IPS-20b (cell line): ENCODE data around the gene EFEMP1.

Experiments used
- H3K27ac ChIP-seq: one replicate; pipeline ENCODE4 v1.5.1; 2013; ENCODE audit warnings: low read length
- H3K27me3 ChIP-seq: 2 replicates; pipeline ENCODE4 v1.6.1; 2013; ENCODE audit warnings: mild to moderate bottlenecking, low read length, inconsistent platforms; ENCODE audit not compliant: insufficient read depth
- H3K36me3 ChIP-seq: 2 replicates; pipeline ENCODE4 v1.6.1; 2013; ENCODE audit warnings: low read depth, mild to moderate bottlenecking, inconsistent platforms, low read length, moderate library complexity; ENCODE audit not compliant: insufficient read depth
- H3K4me1 ChIP-seq: 2 replicates; pipeline ENCODE4 v1.6.1; 2013; ENCODE audit warnings: mild to moderate bottlenecking, control low read depth, inconsistent platforms, low read length, moderate library complexity; ENCODE audit not compliant: insufficient read depth
- H3K4me3 ChIP-seq: 2 replicates; pipeline ENCODE4 v1.5.1; 2013; ENCODE audit warnings: mild to moderate bottlenecking, low read length, inconsistent platforms
- H3K9ac ChIP-seq: 2 replicates; pipeline ENCODE4 v1.6.1; 2013; ENCODE audit warnings: low read depth, mild to moderate bottlenecking, inconsistent platforms, low read length, moderate library complexity
- H3K9me3 ChIP-seq: 2 replicates; pipeline ENCODE4 v1.6.1; 2013; ENCODE audit warnings: mild to moderate bottlenecking, low read depth, low read length, inconsistent platforms; ENCODE audit not compliant: insufficient read depth

EFEMP1 gene, protein sequence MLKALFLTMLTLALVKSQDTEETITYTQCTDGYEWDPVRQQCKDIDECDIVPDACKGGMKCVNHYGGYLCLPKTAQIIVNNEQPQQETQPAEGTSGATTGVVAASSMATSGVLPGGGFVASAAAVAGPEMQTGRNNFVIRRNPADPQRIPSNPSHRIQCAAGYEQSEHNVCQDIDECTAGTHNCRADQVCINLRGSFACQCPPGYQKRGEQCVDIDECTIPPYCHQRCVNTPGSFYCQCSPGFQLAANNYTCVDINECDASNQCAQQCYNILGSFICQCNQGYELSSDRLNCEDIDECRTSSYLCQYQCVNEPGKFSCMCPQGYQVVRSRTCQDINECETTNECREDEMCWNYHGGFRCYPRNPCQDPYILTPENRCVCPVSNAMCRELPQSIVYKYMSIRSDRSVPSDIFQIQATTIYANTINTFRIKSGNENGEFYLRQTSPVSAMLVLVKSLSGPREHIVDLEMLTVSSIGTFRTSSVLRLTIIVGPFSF

DNA sequence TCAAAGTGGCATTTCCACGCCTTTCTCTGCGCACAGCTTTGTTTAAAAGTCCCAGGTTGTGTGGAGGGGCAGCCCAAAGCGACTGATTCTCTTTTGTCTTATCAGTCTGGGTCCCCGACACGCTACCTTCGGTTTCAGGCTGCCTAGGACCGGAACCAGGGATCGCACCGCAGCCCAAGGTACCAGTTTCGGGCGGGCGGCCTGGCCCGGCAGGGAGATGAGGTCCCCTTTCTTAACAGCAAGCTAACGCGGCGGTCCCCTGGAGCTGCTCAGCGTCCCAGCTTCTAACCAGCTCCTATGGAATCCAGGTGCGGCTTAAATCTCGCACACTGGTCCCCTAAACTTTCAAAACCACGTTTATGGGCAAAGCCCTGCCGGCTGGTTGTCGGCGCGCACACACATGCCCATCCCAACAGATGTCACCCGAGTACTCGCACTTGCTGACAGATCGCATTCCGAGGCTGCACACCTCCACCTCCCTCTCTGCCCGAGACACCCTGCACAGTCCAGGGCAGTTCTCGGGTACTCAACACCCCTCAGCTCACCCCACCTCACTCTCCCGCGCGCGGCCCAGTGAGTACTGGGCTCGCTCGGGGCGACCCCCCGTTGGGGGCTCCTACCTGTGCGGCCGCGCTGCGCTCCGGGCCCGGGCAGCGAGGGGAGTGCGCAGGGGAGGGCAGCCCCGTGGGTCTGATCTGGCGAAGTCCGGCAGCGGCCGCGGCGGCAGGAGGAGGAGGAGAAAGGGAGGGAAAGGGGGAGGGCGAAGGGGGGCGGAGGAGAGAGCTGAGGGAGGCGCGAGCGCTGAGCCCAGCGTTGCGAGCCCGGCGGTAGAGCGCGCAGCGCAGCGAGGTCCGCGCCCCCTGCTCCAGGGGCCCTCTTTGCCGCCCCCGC, at the start of gene EFEMP1:
Gene EFEMP1 (minus strand): TSS at position 692 of the 891 bp plus-strand sequence. CDS start 1,342 bp downstream, outside the sequence.
- no peak within 1 kb of the TSS for H3K27ac ChIP-seq
- H3K9me3 ChIP-seq = no peaks in the 10 kb centered on the region
- no peaks in the 10 kb centered on the region for H3K36me3 ChIP-seq
- peak within 1 kb of the TSS; percentile 79 for H3K4me3 ChIP-seq
- peaks cover 12% of the 10 kb centered on the region for H3K4me1 ChIP-seq
- H3K9ac ChIP-seq = peak within 1 kb of the TSS; percentile 46; the same call in 1 of the 2 replicates
- peaks cover 66% of the 10 kb centered on the region for H3K27me3 ChIP-seq

DNA sequence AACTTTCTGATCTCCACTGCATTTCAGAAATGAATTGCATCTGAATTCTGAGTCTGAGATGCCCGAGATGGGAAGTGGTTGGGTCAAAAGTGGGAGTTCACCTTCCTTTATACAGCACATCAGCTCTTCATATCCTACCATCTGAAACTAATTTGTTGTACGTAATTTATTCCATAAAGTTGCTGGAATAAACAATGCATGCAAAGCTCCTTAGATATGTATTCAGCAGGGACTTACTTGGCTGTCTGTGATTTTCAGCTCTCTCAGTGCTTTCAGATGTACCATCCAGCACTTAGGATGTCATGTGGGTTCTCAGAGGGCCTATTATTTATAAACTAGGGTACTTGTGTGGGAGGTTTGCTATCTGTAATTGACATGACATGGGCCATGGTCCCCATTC, 46.9 kb upstream of the EFEMP1 start:
- H3K27ac ChIP-seq = no peak overlapping the region
- no peaks in the 10 kb centered on the region for H3K4me1 ChIP-seq
- H3K4me3 ChIP-seq = no peak overlapping the region
- H3K36me3 ChIP-seq = no peaks in the 10 kb centered on the region
- no peak overlapping the region for H3K9ac ChIP-seq
- H3K27me3 ChIP-seq = no peaks in the 10 kb centered on the region
- no peaks in the 10 kb centered on the region for H3K9me3 ChIP-seq

DNA sequence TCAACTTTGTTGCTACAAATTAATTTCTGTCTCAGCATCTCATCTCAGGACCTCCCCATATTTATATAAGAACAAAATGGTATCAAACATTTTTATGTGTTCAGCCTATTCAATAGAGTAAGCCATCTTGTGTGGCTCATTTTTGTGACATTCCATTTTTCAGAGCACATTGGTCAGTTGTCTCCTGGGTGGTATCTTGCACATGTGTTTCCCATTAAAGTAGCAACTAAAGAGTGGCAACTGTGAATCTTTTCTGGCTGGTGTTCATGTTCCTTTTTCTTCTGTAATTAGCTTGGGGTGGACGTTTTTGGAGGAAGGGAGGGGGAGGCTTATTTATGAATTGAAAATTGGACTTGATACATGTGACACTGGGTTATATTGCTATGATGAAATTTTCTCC, 45.4 kb upstream of the EFEMP1 start:
- Histone ChIP-seq H3K4me1 (no peaks in the 10 kb centered on the region), H3K9me3 (no peaks in the 10 kb centered on the region), H3K36me3 (no peaks in the 10 kb centered on the region), H3K4me3 (no peak overlapping the region), H3K27me3 (no peaks in the 10 kb centered on the region), H3K27ac (no peak overlapping the region), H3K9ac (no peak overlapping the region)

DNA sequence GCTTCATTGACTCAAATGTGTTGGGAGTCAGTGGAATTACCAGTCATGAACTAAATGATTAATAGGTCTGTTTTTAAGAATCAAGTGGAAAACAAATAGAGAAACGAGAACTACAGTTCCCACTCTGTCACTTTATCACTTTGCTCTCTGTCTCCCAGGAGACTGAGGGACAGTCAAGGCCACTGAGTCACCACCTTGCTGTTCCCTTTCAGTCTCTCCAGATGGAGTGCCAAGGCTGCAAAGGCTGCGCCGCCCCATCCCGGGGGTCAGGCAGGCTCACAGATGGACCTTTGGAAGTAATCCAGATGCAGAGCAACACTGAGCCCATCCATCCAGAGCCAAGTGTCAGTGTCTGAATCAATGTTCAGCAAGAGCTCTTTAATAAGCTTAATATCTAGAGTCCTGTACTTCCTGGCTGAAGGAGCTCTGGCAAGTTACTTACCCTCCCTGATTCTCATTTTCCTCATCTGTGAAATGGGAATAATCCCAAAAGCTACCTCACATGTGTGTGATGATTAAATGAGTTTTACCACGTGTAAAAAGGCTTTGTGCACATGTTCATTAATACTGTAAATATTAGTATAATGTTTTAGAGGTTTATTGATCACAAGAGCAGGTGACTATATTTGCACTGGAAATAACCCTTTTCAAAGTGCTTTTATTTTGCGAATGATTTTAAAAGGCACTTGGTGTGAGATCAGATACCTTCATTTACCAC, 43.0 kb upstream of the EFEMP1 start:
- Histone ChIP-seq H3K27me3 (no peaks in the 10 kb centered on the region), H3K27ac (no peak overlapping the region), H3K9ac (no peak overlapping the region), H3K9me3 (no peaks in the 10 kb centered on the region), H3K4me1 (no peaks in the 10 kb centered on the region), H3K4me3 (no peak overlapping the region), H3K36me3 (no peaks in the 10 kb centered on the region)

DNA sequence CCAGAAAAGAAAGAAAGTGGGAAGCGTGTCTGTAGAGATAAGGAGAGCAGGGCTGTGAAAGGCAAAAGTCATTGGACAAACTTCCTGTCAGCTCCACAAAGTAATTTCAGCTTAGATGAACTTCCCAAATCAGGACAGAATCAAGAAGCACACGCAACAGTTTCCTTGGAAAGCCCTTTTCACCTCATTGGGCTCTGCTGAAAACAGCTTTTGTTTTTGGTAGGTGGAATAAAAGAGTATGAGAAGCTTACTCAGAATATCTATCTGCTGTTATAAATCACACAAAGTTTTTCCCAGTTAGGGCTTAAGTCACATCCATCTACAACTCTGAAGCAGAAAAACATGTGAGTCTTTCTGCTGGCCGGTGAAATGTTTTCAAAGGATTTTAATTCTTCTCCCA, 42.4 kb upstream of the EFEMP1 start:
- Histone ChIP-seq H3K9me3 (no peaks in the 10 kb centered on the region), H3K27me3 (no peaks in the 10 kb centered on the region), H3K36me3 (no peaks in the 10 kb centered on the region), H3K27ac (no peak overlapping the region), H3K4me1 (no peaks in the 10 kb centered on the region), H3K4me3 (no peak overlapping the region), H3K9ac (no peak overlapping the region)

DNA sequence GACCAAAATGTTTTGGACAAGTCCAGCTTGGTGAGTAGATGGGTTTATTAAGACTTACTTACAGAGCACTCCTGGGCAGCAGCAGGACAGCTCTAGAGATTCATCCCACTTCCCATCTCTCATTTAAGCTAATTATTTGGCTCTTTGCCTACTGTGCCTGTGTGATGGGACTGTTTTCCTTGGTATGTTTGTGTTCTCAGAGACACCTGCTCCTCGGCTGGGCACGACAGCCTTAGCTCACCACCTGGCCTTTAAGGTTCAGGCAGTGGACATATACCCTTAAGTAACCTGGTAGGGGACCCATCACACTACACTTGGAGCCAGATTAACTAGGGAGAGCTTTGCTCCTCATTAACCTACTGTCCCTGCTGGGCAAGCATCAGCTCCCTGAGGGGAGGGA, 41.7 kb upstream of the EFEMP1 start:
- Histone ChIP-seq H3K27ac (no peak overlapping the region), H3K9me3 (no peaks in the 10 kb centered on the region), H3K27me3 (no peaks in the 10 kb centered on the region), H3K4me3 (no peak overlapping the region), H3K4me1 (no peaks in the 10 kb centered on the region), H3K9ac (no peak overlapping the region), H3K36me3 (no peaks in the 10 kb centered on the region)

DNA sequence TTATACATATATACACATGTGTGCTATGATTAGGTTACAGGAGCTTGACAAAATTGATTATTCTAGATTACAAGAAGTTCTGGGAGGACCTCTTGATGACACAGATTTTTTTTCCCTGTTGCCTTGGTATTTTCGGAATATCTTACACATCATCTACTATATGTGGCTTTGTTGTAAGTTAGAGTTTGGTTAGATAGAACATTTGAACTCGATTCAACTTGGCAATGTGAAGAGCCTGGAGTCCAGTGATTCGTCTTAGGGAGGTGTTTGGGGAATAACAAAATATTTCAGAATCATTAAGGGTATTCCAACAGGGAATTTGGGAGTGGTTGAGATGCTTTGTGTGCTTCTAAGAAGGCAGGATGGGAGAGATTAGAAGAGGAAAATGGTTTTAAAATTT, 39.3 kb upstream of the EFEMP1 start:
- no peaks in the 10 kb centered on the region for H3K36me3 ChIP-seq

DNA sequence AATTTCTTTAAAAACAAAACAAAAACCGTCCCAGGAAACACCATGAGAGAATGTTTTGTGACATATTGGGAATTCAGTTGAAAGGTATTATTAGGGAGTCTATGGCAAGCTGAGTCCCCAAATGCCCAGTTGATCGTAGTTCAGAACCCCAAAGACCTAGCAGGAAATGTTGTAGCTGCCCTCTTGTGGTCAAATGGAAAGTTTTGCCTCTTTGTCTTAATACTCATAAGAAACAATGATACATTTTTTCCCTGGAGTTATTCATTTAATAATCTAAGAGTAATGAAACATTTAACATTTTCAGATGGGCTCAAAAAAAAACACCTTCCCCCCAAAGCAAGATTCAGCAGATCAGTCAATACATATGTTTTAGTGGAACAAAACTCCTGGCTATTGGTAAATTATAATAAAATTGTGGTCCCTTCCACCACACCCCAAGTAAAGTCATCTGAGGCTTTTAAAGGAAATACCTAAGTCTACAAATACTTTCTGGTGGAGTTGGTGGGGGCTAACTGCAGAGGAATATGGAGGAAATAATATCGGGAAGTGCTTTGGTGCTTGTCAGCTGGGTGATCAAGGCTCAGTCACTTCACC, 37.8 kb upstream of the EFEMP1 start:
- no peaks in the 10 kb centered on the region for H3K36me3 ChIP-seq
- no peaks in the 10 kb centered on the region for H3K9me3 ChIP-seq
- no peak overlapping the region for H3K9ac ChIP-seq
- H3K27me3 ChIP-seq = no peaks in the 10 kb centered on the region
- no peaks in the 10 kb centered on the region for H3K4me1 ChIP-seq
- no peak overlapping the region for H3K4me3 ChIP-seq
- H3K27ac ChIP-seq = no peak overlapping the region

More for the DNA sequence above, 39.3 kb upstream of the EFEMP1 start:
- no peak overlapping the region for H3K27ac ChIP-seq
- H3K4me3 ChIP-seq = no peak overlapping the region
- no peaks in the 10 kb centered on the region for H3K27me3 ChIP-seq
- H3K9ac ChIP-seq = no peak overlapping the region
- no peaks in the 10 kb centered on the region for H3K4me1 ChIP-seq
- H3K9me3 ChIP-seq = no peaks in the 10 kb centered on the region

DNA sequence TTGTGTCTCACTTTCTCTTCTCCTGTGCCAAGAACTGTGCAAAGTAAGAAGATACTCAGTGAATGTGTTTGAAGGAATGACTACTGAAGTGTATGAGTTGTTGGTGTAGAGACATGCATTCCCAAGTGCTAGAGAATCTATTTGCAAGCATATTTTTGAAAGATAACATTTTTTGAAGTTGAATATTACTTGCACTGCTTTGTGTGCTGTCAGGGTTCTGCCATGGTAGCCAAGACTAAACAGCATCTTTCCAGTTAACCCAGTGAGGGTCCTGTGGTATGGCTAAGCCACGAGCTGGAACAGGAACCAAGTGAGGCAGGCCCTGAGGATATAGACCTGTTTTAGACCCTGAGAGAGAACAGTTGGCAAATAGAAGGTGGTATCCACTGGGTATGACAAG, 35.2 kb upstream of the EFEMP1 start:
- Histone ChIP-seq H3K4me3 (no peak overlapping the region), H3K27ac (no peak overlapping the region), H3K27me3 (no peaks in the 10 kb centered on the region), H3K4me1 (no peaks in the 10 kb centered on the region), H3K36me3 (no peaks in the 10 kb centered on the region), H3K9ac (no peak overlapping the region), H3K9me3 (no peaks in the 10 kb centered on the region)

DNA sequence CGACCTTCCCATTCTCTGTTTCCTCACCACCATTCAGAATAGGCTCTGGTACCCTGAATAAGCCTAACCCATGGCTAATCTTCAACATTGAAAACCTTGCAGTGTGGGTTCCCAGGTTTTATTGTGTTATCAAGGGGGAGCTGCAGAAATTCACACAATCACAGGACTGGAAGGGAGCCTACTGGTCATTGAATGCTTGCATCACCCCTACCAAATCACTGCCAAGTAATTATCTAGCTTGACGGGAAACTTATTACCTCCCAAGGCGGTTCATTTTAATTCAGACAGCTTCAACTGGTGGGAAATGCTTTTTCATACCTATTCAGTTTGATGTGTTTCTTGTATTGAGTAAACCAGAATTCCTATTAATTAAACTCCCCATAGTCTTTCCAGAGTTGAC, 33.6 kb upstream of the EFEMP1 start:
- Histone ChIP-seq H3K27me3 (no peaks in the 10 kb centered on the region), H3K9me3 (no peaks in the 10 kb centered on the region), H3K27ac (no peak overlapping the region), H3K4me1 (no peaks in the 10 kb centered on the region), H3K36me3 (no peaks in the 10 kb centered on the region), H3K4me3 (no peak overlapping the region), H3K9ac (no peak overlapping the region)
